GM15510 (cell line): ENCODE results near the gene SP6.

Experiments
- POLR2A ChIP-seq: IDR thresholded peaks from 3 replicates; pipeline ENCODE4 v1.6.1; 2011; ENCODE audit warnings: borderline replicate concordance; ENCODE audit not compliant: insufficient read length; ENCODE audit errors: extremely low read depth

Gene SP6

GRCh38 chr17:47871048-47871447, 20.1 kb upstream of the SP6 start:
- TF ChIP-seq POLR2A: no peak

GRCh38 chr17:47870056-47870455, 19.1 kb upstream of the SP6 start:
- no peak for TF ChIP-seq POLR2A

- no peak for TF ChIP-seq POLR2A
Observed at GRCh38 chr17:47869114-47869513, 18.2 kb upstream of the SP6 start.

GRCh38 chr17:47867813-47868533, 17.0 kb upstream of the SP6 start:
- TF ChIP-seq POLR2A: no peak

- no peak for TF ChIP-seq POLR2A
Observed at GRCh38 chr17:47866941-47867340, 16.0 kb upstream of the SP6 start.

GRCh38 chr17:47864791-47865216, 13.8 kb upstream of the SP6 start:
- TF ChIP-seq POLR2A: no peak

- TF ChIP-seq POLR2A: no peak
Observed at GRCh38 chr17:47862621-47863440, 11.9 kb upstream of the SP6 start.

- TF ChIP-seq POLR2A: no peak
Observed at GRCh38 chr17:47860386-47860785, 9.4 kb upstream of the SP6 start.

- TF ChIP-seq POLR2A: no peak
Observed at GRCh38 chr17:47857551-47858455, 6.8 kb upstream of the SP6 start.

- no peak for TF ChIP-seq POLR2A
Observed at GRCh38 chr17:47856830-47857229, 5.9 kb upstream of the SP6 start.

- TF ChIP-seq POLR2A: no peak
Observed at GRCh38 chr17:47855737-47856136, 4.8 kb upstream of the SP6 start.

- no peak for TF ChIP-seq POLR2A
Observed at GRCh38 chr17:47853616-47854015, 2.7 kb upstream of the SP6 start.

- TF ChIP-seq POLR2A: no peak
Observed at GRCh38 chr17:47852113-47852949, 1.4 kb upstream of the SP6 start.

GRCh38 chr17:47851764-47852112, 775 bp upstream of the SP6 start:
- TF ChIP-seq POLR2A: no peak
